ENCODE measurements around the gene MAOB.

Gene MAOB

DNA sequence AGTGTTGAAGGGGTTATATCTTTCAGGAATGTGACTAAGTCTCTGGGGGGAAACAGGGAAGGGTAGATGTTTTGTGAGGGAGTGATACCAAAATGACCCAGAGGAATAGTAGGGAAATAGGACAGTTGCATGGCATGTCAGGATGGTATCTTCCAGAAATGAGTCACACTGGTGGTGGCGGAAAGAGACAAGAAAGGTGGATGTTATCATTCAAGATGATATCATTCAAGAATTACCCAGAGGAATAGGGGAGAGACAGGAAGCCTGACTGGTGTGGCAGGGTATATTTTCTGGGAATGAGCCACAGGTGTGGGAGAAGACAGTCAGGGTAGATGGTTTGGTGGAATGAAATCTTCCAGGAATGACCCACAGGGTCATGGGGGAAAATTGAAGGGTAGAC, 165.1 kb downstream of the MAOB start:
- DNase-seq: no peak

DNA sequence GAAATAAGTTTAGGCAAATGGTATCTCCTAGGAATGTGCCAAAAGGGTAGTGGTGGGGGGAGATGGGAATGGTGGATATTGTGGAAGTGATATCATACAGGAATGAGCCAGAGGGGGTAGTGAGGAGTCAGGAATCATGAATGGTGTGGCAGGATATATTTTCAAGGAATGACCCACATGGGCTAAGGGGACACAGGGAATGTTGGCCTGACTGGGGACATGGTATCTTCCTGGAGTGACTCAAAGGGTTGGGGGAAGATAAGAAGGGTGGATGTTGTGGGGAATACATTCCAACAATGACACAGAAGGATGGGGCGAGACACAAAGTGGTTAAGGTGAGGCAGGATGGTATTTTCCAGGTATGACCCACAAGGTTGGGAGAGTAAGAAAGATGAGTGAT, 165.6 kb downstream of the MAOB start:
- DNase-seq: no peak
